Body of pancreas (tissue), 4 donors: Measurements from ENCODE around the gene ATXN1.

Source experiments
- CTCF ChIP-seq, 7 experiments: fragments of 450-650 bp in 4 of 7; fragments of 200-600 bp in 3 of 7; sonication (generic) in 3 of 7; IDR thresholded peaks; one replicate each; pipeline ENCODE4 v1.5.1; 2016 to 2019; ENCODE audit warnings: antibody characterized with exemption in 7 of 7
- POLR2A ChIP-seq, 3 donors: fragments of 450-650 bp; IDR thresholded peaks; one replicate each; pipeline ENCODE4 v1.6.1; 2016; ENCODE audit warnings: antibody characterized with exemption in 3 of 3, mild to moderate bottlenecking in 2 of 3

GRCh38 chr6:16737925-16738324 is 23.3 kb downstream of the ATXN1 start:
- TF ChIP-seq POLR2A (IDR thresholded peaks at IDR 0.05) (no peak), CTCF (IDR thresholded peaks at IDR 0.05) (no peak)
